HS-5 (cell line): ENCODE results near the gene ANKRD39.

Experiments
- DNase-seq: peaks from one replicate; pipeline ENCODE4 v3.0.0-alpha.2; 2012; ENCODE audit warnings: low read depth

ANKRD39 gene

GRCh38 chr2:96887493-96888012 is 29.7 kb upstream of the ANKRD39 start:
- DNase-seq: no peak

GRCh38 chr2:96885432-96886347 is 27.9 kb upstream of the ANKRD39 start:
- no peak for DNase-seq

DNA sequence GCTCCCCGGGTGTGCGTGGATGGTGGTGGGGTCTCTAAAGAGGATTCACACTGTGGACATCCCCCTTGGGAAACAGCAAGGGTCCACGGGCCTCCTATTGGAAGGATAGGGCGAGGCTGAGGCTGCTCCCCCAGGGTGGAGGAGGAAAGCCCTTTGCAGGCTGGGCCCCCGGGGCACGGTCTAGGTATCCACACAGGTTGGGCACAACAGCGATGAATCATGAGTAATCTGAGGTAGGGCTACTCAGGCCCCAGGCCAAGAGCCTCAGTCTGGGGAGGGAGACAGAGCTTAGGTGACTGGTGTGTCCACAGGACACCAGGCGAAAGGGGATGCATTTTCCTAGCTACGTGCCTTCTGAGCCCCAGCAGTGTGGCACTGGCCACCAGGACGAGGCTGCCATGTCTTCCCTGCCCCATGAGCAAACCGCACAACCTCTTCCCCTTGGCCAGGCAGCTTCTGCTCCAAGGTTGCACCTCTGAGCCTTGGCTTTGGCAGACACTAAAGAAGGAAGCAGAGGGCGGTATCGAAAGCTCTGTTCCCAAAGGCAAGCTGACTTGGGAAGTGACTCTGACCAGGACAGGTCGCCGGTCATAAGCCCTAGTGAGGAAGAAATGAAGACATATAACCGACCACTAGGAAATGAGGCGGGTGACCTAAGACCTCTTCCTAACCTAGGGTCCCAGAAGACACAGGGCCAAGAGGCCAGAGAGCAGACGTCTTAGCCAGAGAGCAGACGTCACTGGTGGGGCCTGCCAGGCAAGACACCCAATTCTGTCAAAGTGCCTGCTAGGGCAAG is 26.7 kb upstream of the ANKRD39 start:
- DNase-seq: no peak

DNA sequence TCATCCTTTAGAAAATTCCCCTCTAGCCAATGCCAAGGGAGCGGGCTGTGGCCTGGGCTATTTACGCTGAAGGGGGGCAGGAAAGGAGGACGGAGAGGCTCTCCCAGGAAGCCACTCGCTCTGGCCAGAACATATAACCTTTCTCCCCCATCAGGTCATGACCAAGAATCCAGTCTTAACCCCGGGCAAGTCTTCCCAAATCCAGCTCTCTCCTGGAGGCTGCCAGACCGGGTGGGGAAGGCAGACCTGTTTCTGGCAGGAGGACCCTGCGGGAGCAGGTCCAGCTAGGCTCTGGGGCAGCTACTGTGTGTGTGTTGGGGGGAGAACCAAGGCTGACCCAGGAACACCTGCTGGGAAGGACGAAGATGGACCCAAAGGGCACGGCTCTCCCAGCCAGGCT is 25.5 kb upstream of the ANKRD39 start:
- no peak for DNase-seq

- no peak for DNase-seq
Measured at GRCh38 chr2:96882906-96883305, 25.1 kb upstream of the ANKRD39 start.

- DNase-seq: no peak
Measured at GRCh38 chr2:96882230-96882629, 24.4 kb upstream of the ANKRD39 start.

- no peak for DNase-seq
Measured at GRCh38 chr2:96881349-96882195, 23.8 kb upstream of the ANKRD39 start.

DNA sequence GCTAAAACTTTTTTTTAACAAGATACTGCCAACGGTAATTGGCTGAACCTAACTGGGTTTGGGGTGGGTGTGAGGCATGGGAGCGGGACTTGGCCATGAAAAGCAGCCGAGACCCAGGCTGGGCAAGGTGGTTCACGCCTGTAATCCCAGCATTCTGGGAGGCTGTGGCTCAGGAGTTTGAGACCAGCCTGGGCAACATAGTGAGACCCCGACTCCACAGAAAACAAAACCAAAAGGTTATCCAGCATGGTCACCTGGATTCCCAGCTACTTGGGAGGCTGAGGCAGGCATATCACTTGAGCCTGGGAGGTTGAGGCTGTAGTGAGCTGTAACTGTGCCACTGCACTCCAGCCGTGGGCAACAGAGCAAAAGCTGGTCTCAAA is 23.1 kb upstream of the ANKRD39 start:
- no peak for DNase-seq

DNA sequence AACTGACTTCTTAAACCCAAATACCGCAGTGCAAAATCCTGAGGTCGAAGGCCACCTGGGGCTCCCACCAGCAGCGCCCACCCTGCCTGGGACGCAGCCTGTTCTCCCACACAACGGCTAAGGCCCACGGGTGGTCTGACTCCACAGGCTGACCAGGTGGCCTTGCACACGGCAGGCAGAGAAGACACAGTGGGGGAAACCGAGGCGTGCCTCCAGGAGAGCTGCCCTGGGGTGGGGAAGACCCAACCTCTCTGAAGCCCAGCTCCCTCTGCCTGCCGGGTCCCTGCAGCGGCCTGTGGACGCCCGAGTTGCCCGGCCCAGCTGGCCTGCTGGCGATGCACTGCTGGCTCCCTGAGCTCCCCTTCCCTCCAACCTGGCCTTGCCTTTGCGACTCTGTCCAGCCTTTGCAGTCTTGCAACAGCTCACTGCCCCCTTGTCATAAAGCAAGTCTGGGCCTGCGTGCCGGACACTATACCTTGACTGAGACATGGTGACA is 21.8 kb upstream of the ANKRD39 start:
- DNase-seq: no peak

DNA sequence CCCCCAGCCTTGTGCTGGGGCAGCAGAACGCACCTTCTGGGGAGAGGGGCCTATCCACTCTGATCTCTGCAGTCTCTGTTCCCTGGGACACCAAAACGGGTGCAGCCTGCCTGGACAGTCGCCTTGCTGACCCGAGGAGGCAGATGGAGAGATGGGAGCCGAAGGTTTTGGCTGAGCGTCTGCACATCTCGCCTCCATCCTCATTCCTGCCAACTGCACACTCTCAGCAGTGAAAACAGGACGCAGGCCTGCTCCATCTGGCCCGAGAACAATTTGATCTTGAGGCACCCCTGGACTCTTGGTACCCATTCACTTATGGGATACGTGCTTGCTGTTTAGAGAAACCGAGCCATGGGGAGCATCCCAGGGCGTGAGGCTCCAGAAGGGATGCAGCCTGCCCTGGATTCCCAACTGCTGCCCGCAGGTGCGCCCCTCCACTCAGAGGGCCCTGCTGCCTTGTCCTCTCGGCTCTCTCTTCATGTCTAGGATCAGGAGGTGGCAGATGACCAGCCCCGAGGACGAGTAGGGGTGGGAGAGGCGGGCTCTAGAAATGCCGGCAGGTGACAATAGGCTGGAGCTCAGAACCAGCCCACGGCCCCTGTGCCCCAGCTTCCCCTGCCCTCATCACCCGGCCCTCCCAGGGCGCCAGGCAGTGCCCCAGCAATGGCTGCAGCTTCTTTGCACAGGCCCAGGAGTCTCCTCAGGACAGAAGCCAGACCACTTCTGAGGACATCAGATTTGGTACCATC is 21.2 kb upstream of the ANKRD39 start:
- DNase-seq: no peak

DNA sequence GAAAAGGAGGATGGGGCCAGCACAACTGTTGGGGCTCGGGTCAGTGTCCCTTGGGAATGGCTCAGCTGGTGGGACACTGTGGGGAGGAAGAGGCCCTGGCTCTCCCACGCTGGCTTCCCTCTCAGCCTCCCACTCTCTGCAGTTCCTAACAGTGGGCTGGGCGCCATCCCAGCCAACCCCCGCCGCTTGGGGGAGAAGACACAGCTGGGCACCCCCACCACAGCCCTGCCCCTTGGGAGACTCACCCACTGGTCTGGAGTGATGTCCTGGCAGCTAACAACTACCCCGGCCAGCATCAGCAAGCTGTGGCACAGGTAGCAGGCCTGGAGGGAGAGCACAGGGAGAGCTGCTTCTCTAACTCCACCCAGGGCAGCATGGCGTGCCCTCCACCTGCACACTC is 20.4 kb upstream of the ANKRD39 start:
- no peak for DNase-seq

DNA sequence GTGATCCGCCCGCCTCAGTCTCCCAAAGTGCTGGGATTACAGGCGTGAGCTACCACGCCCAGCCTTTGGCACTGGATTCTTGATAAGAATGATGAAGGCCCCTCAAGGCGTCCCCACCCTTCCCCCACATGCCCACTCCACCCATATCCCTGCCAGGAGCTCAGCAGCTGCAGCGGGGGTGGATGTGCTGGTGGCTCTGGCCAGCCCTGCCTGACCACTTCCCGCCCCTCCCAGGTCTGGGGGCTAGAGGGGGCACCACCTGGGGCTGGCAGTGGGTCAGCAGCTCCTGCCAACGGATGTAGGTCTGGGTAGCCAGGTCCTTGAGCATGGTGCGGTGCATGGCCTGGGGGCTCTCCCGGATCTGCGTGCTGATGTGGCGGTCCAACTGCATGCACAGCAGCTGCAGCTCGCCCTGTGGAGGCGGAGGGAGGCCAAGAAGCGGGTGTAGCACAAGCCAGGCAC is 19.8 kb upstream of the ANKRD39 start:
- no peak for DNase-seq

DNA sequence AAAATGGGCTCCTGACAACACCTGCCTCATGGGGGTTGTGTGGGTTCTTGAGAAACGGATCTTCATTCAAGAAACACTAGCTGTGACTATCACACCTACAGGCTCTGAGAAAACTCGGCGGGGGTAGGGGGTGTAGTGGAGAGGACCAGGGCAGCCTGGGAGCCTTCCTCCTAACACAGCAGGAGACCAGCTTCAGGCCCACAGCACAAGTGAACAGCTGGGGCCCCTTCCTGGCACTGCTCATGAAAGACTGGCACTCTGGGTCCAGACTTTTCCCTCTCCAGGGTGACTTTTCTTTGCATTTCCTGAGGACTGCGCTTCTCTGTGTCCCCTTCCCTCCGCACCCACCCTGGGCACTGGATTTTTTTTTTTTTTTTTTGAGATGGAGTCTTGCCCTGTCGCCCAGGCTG is 19.2 kb upstream of the ANKRD39 start:
- DNase-seq: no peak

DNA sequence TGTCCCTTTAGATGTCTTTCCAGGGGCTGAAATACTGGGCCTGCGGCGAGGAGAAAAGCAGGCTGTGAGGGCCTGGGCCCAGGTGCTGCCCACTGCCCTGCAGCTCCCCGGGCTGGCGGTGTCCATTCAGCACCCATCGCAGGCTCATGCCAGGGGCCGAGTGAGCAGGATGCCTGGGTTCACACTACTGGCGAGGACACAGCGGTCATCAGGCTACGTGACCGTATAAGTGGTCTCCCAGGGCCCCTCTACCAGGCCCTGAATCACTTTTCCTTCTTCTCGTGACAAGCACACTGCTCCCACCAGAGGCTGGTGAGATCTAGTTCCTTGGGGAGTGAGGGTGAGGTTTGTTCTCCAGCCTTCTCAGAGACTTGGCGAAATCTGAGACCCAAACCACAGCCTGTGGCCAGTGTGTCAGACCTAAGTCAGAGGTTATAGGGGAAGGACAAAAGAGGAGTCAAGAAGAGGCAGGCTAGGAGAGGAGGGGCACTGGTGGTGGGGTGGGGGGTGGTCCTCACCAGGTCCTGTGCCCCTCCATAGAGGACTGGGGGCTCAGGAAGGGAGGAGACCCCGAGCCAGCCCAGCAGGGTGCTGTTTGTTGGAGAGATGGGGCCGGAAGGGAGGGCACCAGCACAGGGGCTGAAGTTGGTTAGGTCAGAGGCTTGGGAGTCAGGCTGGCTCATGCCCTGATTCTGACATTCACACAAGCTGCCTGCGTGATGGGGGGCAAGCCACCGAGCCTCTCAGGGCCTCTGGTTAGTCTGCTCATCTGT is 18.6 kb upstream of the ANKRD39 start:
- no peak for DNase-seq

GRCh38 chr2:96875498-96876268 is 17.9 kb upstream of the ANKRD39 start:
- DNase-seq: no peak

DNA sequence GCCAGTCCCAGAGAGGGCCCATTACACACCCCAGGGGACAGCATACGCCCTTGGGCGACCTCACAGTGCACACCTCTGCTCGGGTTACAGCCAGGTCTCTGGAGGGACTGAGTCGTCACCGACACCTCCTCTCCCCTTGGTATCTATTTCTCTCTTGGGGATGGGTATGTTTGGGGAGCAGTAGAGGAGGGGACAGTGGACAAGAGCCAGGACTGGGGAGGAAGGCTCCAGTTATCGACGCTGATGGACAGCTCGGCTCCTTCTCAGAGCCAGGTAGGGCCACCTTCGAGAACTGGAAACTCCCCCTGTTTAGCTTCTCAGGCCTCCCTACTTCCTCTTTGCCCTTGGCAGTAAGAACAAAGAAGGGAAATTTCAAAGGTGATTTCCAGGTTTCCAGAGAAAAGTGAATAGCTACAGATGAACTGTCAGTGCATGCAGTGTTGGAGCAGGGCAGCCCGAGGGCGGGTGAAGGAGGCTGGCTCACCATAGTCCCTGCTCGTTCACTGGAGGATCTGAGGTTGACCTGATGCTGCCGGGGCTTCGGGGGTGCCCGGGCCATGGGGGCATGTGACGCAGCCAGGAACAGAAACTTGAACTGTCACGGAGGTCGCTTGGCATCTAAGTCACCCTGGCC is 16.5 kb upstream of the ANKRD39 start:
- no peak for DNase-seq

DNA sequence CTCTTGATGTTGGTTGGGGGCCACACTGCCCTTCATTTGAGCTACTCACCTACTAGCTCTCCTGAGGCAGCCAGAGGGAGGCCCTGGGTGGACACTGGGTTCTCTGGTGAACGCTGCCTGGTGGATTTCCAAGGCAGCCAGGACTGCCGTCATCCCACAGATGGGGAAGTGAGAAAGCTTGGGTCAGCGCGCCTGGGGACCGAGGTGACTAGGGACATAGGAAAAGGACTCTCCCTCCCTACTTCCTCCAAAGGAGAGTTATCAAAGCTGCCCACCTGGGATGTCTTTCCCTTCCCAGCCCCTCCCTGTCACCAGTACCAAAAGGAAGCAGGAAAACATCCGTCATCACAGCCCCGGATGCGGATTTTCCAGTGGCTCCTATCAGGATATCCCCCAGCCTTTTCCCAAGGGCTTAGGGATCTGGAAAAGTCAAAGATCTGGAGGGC is 15.9 kb upstream of the ANKRD39 start:
- no peak for DNase-seq

GRCh38 chr2:96872591-96873349 is 15.0 kb upstream of the ANKRD39 start:
- DNase-seq: no peak
